ENCODE measurements around the gene LRRC8E.

The LRRC8E gene

DNA sequence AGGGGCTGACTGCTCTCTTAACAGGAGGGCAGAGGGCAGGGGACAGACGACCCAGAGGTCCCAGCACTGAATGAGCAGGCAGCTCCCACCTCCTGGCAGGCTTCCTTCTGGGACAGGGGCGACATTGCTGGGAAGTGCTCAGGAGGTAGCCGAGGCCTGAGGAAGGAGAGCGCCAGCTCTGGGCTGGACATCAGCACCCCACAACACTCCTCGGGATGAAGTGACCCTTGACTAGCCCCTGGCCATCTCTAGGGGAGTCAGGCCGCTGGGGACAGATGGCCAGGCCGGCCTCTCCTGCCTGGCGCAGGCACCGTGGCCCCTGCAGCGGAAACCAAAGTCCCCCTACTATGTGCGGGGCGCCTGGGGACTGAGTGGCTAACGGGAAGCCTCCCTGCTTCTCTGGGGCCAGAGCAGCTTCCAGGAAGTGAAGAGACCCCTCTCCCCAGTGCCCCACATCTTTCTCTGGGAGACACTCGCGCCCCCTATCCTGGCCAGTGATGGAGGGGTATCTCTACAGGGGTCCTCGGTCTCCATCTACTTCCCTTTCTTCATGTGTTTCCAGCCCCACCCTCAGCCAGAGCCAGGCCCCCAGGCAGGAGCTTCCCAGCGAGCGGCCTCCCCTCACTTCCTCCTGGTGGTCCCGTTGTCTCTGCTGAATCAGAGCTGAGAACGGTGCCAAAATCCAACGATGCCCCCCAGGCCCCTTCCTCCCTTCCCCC lies 24.2 kb upstream of the LRRC8E start:
- H3K4me3 ChIP-seq (ENCODE audit: low read depth, low read length) = no peak overlapping the region
- in situ Hi-C loops (cut with HindIII; ENCODE audit: low sequenced_read_pairs) = no loop called here
- DNase-seq (ENCODE audit: low read depth, low spot score) = no peak
- TF ChIP-seq, protein P1, sequence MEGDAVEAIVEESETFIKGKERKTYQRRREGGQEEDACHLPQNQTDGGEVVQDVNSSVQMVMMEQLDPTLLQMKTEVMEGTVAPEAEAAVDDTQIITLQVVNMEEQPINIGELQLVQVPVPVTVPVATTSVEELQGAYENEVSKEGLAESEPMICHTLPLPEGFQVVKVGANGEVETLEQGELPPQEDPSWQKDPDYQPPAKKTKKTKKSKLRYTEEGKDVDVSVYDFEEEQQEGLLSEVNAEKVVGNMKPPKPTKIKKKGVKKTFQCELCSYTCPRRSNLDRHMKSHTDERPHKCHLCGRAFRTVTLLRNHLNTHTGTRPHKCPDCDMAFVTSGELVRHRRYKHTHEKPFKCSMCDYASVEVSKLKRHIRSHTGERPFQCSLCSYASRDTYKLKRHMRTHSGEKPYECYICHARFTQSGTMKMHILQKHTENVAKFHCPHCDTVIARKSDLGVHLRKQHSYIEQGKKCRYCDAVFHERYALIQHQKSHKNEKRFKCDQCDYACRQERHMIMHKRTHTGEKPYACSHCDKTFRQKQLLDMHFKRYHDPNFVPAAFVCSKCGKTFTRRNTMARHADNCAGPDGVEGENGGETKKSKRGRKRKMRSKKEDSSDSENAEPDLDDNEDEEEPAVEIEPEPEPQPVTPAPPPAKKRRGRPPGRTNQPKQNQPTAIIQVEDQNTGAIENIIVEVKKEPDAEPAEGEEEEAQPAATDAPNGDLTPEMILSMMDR (IDR thresholded peaks at IDR 0.05; ENCODE audit: low read depth, low read length) = no peak

DNA sequence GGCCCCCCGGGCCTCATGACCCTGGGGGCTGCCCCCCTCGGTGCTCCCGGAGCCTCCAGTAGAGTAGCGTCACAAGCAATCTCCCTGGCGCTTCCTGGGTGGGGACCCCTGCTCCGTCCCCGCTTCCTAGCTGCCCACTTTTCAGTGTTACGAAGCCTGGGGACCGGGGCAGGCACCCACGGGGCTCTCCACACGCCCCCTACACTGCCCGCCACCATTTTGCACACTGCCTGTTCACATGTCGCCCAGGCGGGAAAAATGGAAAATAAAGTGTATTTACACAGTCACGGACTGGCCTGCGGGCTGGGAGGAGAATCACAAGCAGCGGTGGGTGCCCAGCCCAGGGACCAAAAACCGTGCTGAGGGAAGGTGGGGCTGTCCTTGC lies 23.6 kb upstream of the LRRC8E start:
- TF ChIP-seq, protein P1 (IDR thresholded peaks at IDR 0.05; ENCODE audit: low read depth, low read length) = no peak
- H3K4me3 ChIP-seq (ENCODE audit: low read depth, low read length) = no peak overlapping the region
- in situ Hi-C loops (cut with HindIII; ENCODE audit: low sequenced_read_pairs) = no loop called here
- DNase-seq (ENCODE audit: low read depth, low spot score) = no peak

DNA sequence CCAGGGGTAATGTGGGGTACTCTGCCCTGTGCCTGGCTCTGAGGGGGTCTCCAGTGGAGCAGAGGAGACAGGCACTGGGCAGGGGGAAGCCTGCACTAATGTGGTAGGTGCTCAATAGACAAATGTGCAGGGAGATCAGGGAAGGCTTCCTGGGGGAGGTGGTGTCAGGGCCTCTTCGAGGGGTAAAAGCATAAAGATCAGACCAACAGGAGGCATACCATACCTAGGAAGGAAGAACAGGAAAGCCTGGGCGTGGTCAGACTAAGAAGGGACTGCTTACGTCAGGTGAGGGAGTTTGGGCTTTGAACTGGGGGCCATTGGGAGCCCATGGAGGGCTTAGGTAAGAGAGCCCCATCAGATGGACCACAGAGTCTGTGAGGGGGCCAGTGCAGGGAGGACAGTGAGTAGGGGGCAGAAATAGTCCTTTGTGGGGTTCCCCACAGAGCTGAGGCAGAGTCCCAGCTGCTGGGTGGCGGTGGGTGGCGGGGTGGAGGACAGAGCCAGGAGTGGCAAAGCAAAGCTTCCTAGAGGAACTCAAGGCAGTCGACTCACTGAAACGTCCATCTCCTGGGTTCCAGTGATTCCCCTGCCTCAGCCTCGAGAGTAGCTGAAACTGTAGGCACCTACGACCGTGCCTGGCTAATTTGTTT lies 22.9 kb upstream of the LRRC8E start:
- in situ Hi-C loops (cut with HindIII; ENCODE audit: low sequenced_read_pairs) = no loop called here
- DNase-seq (ENCODE audit: low read depth, low spot score) = no peak
- no peak overlapping the region for H3K4me3 ChIP-seq (ENCODE audit: low read depth, low read length)
- TF ChIP-seq, protein P1 (IDR thresholded peaks at IDR 0.05; ENCODE audit: low read depth, low read length) = no peak

DNA sequence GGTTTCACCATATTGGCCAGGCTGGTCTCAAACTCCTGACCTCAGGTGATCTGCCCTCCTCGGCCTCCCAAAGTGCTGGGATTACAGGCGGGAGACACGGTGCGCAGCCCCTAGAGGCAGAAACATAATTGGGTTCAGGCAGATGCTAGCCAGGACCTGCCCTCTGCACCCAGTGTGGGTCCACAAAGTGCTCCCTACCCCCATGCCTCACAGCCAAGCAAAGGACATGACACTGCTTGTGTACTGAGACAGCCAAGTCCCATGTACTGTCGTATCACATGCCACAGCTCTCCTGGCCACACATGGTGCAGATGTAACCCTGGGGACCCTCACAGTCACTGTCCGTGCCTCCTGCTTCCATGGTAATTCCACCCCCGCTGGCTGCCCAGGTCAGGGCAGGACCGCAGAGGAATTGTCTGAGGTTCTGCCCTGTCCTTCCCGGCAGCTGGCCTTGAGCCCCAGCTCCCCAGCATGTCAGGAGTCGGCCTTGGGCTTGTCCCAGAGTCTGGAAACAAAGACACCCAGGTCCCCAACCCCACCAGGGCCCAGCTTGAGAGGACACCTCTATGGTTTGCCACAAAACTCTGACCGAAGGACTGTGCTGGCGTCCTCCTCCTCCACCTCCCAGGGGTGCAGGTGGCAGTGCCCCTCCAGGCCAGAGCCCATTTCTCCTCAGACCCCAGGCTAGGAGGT lies 21.8 kb upstream of the LRRC8E start:
- in situ Hi-C loops (cut with HindIII; ENCODE audit: low sequenced_read_pairs) = no loop called here
- H3K4me3 ChIP-seq (ENCODE audit: low read depth, low read length) = no peak overlapping the region
- TF ChIP-seq, protein P1 (IDR thresholded peaks at IDR 0.05; ENCODE audit: low read depth, low read length) = no peak
- no peak for DNase-seq (ENCODE audit: low read depth, low spot score)

DNA sequence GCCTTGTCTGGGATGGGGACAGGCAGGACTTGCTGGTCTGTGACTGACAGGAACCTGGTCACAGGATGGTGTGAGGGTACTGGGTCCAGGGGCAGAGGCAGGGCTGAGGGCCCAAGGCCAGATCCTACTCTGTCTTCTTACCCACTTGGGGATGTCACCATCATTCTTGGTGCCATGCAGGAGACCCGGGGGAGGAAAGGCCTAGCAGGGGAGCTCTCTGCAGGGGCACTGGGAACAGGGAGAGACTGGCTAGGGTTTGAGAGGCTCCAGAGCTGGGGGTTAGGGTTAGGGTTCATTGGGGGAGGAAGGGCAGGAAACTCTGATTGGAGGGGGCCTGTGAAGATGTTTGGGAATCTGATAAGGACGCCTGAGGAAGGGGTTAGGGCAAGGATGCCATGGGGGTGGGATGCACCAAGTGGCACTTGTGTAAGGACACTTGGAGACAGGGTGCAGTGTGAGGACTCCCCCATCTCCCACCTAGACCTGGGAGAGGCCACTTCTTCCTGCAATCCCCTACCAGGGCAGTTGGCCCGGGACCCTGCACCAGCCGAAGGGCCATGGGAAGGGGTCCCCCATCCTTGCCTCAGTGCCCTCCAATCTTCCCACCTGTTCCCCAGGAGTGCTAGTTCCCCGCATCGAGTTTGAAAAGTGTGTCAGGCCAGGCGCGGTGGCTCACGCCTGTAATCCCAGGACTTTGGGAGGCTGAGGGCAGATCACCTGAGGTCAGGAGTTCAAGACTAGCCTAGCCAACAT lies 21.0 kb upstream of the LRRC8E start:
- no peak overlapping the region for H3K4me3 ChIP-seq (ENCODE audit: low read depth, low read length)
- no peak for DNase-seq (ENCODE audit: low read depth, low spot score)
- in situ Hi-C loops (cut with HindIII; ENCODE audit: low sequenced_read_pairs) = no loop called here
- TF ChIP-seq, protein P1 (IDR thresholded peaks at IDR 0.05; ENCODE audit: low read depth, low read length) = no peak

DNA sequence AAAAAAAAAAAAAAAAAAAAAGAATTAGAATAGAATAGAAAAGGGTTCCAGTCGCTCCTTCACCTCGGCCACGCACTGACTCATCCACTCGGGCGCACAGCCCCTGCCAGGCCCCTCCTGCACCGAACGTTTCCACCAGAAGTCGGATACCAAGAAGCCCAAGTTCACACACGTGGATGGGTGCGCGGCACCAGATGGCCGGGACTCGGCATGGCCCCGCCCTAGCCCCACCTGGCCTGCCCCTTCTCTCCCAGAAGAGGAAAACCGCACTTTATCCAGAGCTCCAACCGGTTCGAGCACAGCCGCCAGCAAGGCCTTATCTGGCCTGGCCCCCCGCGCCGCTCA lies 20.0 kb upstream of the LRRC8E start:
- TF ChIP-seq, protein P1 (IDR thresholded peaks at IDR 0.05; ENCODE audit: low read depth, low read length) = no peak
- in situ Hi-C loops (cut with HindIII; ENCODE audit: low sequenced_read_pairs) = no loop called here
- no peak for DNase-seq (ENCODE audit: low read depth, low spot score)
- no peak overlapping the region for H3K4me3 ChIP-seq (ENCODE audit: low read depth, low read length)

Data from astrocyte of the spinal cord (primary cell).